HUES48 (cell line): ENCODE results near the gene XPR1.
A peak's percentile ranks its signal among the peaks of the same experiment; 100 is the strongest.

Experiments used
- H3K27ac ChIP-seq: one replicate; pipeline ENCODE4 v1.7.0; 2013; ENCODE audit warnings: low read depth, low read length, inconsistent platforms
- H3K27me3 ChIP-seq: 2 replicates; pipeline ENCODE4 v1.6.1; 2013; ENCODE audit warnings: mild to moderate bottlenecking, low read length; ENCODE audit not compliant: control insufficient read depth, insufficient read depth
- H3K36me3 ChIP-seq: 2 replicates; pipeline ENCODE4 v1.6.1; 2013; ENCODE audit warnings: low read length; ENCODE audit not compliant: control insufficient read depth, insufficient read depth
- H3K4me1 ChIP-seq: 2 replicates; pipeline ENCODE4 v1.6.1; 2013; ENCODE audit warnings: mild to moderate bottlenecking, low read length; ENCODE audit not compliant: control insufficient read depth, insufficient read depth
- H3K4me3 ChIP-seq: 2 replicates; pipeline ENCODE4 v1.5.1; 2013; ENCODE audit warnings: mild to moderate bottlenecking, low read depth, low read length
- H3K9ac ChIP-seq: 2 replicates; pipeline ENCODE4 v1.6.1; 2013; ENCODE audit warnings: mild to moderate bottlenecking, low read depth, low read length, moderate library complexity
- H3K9me3 ChIP-seq: 2 replicates; pipeline ENCODE4 v1.6.1; 2013; ENCODE audit warnings: low read length; ENCODE audit not compliant: control insufficient read depth, insufficient read depth

Gene XPR1

DNA sequence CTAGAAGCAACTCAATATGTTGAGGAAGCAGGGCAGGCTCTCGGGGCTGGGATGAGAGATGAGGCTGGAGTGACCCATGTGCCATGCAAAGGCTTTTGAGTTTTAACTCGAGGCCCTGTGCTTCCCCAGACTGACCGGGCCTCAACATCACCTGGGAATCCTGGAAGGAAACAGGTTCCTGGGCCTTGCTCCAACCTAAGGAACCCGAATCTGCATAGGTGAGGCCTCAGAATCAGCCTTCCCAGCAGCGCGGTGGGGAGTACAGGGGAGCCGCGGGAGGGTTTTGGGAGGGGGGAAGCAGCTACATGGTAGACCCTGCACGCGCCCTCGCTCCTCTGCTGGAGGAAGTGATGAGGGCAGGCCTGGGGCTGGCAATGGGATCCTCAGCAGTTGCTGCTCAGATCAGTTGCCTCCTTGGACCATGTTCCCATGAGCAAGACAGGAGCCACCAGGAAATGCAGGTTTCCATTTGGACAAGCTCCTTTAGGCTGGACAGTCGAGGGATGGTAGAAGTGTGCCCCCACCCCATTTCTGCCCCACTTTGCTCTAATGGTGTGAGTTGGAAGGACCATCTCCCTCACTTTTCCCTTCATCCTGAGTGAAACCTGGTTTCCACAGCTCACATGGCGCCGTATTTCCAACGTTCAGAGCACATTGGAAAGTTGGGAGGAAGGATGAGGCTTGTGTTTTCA is 276.4 kb downstream of the XPR1 start:
- Histone ChIP-seq H3K27ac (no peak overlapping the region), H3K36me3 (no peaks in the 10 kb centered on the region), H3K9me3 (no peaks in the 10 kb centered on the region), H3K9ac (no peak overlapping the region), H3K4me3 (no peak overlapping the region), H3K4me1 (peaks cover 7% of the 10 kb centered on the region), H3K27me3 (peaks cover 18% of the 10 kb centered on the region)

DNA sequence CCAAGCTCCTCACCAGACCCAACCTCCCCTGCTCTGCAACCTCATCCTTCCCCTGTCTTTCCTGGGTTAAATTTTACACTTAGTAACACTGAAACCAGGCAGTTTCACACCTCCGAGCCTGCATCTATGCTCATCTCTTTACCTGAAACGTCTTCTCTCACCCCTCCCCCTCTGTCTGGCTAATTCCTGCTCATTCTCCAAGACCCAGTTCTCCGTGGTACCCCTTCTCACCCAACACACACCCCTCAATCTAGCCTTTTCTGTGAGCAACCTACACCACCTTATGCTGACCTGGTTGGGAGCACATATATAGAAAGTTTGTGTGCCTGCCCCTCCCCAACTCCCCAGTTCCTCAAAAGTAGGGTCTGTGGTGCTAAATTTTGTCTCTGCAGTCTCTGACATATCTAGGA is 277.2 kb downstream of the XPR1 start:
- Histone ChIP-seq H3K36me3 (no peaks in the 10 kb centered on the region), H3K9me3 (no peaks in the 10 kb centered on the region), H3K4me3 (no peak overlapping the region), H3K4me1 (peaks cover 7% of the 10 kb centered on the region), H3K9ac (no peak overlapping the region), H3K27ac (no peak overlapping the region), H3K27me3 (peaks cover 26% of the 10 kb centered on the region)

GRCh38 chr1:180909462-180909976 is 277.7 kb downstream of the XPR1 start:
- Histone ChIP-seq H3K27me3 (peaks cover 30% of the 10 kb centered on the region), H3K4me1 (peaks cover 7% of the 10 kb centered on the region), H3K36me3 (no peaks in the 10 kb centered on the region), H3K9ac (no peak overlapping the region), H3K27ac (no peak overlapping the region), H3K4me3 (no peak overlapping the region), H3K9me3 (no peaks in the 10 kb centered on the region)

- no peaks in the 10 kb centered on the region for H3K36me3 ChIP-seq
Measured at GRCh38 chr1:180911640-180912191, 279.9 kb downstream of the XPR1 start.

GRCh38 chr1:180912211-180912800 is 280.5 kb downstream of the XPR1 start:
- H3K9ac ChIP-seq = peak overlapping the region; percentile 59
- no peaks in the 10 kb centered on the region for H3K9me3 ChIP-seq
- H3K4me1 ChIP-seq = peaks cover 7% of the 10 kb centered on the region
- peaks cover 30% of the 10 kb centered on the region for H3K27me3 ChIP-seq
- no peak overlapping the region for H3K27ac ChIP-seq
- H3K36me3 ChIP-seq = no peaks in the 10 kb centered on the region
- peak overlapping the region; percentile 69 for H3K4me3 ChIP-seq

More at GRCh38 chr1:180911640-180912191, 279.9 kb downstream of the XPR1 start:
- Histone ChIP-seq H3K4me1 (peaks cover 7% of the 10 kb centered on the region), H3K27ac (no peak overlapping the region), H3K9ac (peak overlapping the region; percentile 59), H3K4me3 (peak overlapping the region; percentile 69), H3K9me3 (no peaks in the 10 kb centered on the region), H3K27me3 (peaks cover 30% of the 10 kb centered on the region)

- no peak within 1 kb of the TSS for H3K27ac ChIP-seq
- peaks cover 30% of the 10 kb centered on the region for H3K27me3 ChIP-seq
- peaks cover 7% of the 10 kb centered on the region for H3K4me1 ChIP-seq
- peak within 1 kb of the TSS; percentile 59 for H3K9ac ChIP-seq
- no peaks in the 10 kb centered on the region for H3K36me3 ChIP-seq
- H3K4me3 ChIP-seq = peak within 1 kb of the TSS; percentile 69
- no peaks in the 10 kb centered on the region for H3K9me3 ChIP-seq
Measured at GRCh38 chr1:180912801-180913565, 281.2 kb downstream of the XPR1 start, which contains the start of gene KIAA1614. KIAA1614 (plus strand) TSS chr1:180912897; CDS start chr1:180913244, 347 bp downstream.

- Histone ChIP-seq H3K27me3 (peaks cover 30% of the 10 kb centered on the region), H3K36me3 (no peaks in the 10 kb centered on the region), H3K9ac (no peak overlapping the region), H3K4me3 (no peak overlapping the region), H3K9me3 (no peaks in the 10 kb centered on the region), H3K4me1 (peaks cover 7% of the 10 kb centered on the region), H3K27ac (no peak overlapping the region)
Measured at GRCh38 chr1:180915426-180915965, 283.7 kb downstream of the XPR1 start.

DNA sequence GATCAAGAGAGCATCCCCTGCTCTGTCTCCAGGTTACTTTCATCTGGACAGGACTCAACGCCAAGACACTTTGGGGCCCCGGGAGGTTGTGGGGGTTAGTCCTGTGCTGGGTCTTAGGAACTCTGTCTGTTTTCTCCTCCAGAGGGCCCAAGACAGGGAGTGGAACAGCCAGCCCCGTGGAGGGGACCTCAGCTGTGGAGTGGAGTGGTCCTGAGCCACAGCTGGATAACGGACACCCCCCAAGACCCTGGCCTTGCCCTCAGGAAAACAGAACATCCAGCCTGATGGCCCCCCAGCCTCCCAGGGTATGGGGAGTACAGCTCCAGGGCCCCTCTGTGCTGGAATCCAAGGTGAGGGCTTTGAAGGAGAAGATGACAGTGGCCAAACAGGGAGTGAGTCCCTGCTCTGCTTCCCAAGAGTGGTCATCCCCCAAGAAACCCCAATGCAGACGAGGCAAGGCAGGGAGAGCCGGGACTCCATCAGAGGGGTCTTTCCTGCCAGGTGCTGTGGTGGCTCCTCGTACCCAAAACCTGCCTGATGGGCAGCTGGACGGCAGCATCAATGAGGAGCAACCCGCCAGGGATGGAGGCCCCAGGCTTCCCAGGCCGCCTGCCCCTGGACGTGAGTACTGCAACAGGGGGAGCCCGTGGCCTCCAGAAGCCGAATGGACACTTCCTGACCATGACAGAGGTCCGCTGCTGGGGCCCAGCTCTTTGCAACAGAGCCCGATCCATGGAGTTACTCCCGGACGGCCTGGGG is 284.4 kb downstream of the XPR1 start:
- H3K4me3 ChIP-seq = no peak overlapping the region
- no peaks in the 10 kb centered on the region for H3K36me3 ChIP-seq
- no peaks in the 10 kb centered on the region for H3K9me3 ChIP-seq
- H3K9ac ChIP-seq = no peak overlapping the region
- peaks cover 6% of the 10 kb centered on the region for H3K4me1 ChIP-seq
- H3K27ac ChIP-seq = no peak overlapping the region
- peaks cover 28% of the 10 kb centered on the region for H3K27me3 ChIP-seq

DNA sequence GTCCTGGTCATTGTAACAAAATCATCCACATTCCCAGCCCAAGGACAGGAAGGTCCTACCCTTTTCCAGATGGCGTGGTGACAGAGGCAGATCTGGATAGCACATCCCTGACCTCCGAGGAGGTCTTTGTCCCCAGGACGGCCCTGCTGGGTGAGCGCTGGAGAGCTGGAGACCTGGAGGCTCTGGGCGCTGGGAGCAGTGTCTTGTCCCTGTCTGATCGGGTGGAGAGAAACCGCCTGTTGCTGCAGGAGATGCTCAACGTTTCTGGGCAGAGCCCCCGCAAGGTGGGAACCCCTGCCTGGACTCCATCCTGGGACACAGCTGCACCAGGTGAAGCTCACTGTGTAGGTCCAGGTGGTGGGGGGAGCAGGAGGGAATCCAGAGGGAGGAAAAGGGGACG is 284.9 kb downstream of the XPR1 start:
- Histone ChIP-seq H3K4me3 (no peak overlapping the region), H3K9ac (no peak overlapping the region), H3K9me3 (no peaks in the 10 kb centered on the region), H3K27me3 (peaks cover 23% of the 10 kb centered on the region), H3K27ac (no peak overlapping the region), H3K36me3 (no peaks in the 10 kb centered on the region), H3K4me1 (peaks cover 3% of the 10 kb centered on the region; the same call in 1 of the 2 replicates)
